NT2/D1 (cell line): ENCODE measurements around the gene SCYL2.

ENCODE experiments used
- SUZ12 ChIP-seq: IDR thresholded peaks from 2 replicates; pipeline ENCODE4 v1.6.1; 2011; ENCODE audit not compliant: insufficient read length, insufficient read depth; ENCODE audit errors: extremely low read depth
- ZNF274 ChIP-seq: IDR thresholded peaks from 2 replicates; pipeline ENCODE4 v1.6.1; 2011; ENCODE audit warnings: mild to moderate bottlenecking, low read depth, low read length

DNA sequence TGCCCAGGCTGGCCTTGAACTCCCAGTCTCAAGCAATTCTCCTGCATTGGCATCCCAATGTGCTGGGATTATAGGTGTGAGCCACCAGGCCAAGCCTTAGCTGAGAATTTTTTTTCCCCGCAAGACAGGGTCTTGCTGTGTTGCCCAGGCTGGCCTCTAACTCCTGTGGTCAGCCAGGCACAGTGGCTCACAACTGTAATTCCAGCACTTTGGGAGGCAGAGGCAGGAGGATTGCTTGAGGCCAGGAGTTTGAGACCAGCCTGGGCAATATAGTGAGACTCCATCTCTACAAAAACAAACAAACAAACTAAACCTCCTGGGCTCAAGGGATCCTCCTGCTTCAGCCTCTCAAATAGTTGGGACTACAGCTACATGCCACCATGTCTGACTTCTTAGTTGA lies 27.4 kb upstream of the SCYL2 start:
- no peak for TF ChIP-seq SUZ12
- no peak for TF ChIP-seq ZNF274
